Suprapubic skin (tissue), 4 donors: ENCODE measurements around the gene SLC25A42. TPM values are rescaled to one million over a fixed set of nuclear protein-coding genes. Genes with fewer than 3 reads are reported as not detected.

ENCODE experiments used
- DNase-seq, 2 donors: peaks; one replicate each; pipeline ENCODE4 v3.0.0-alpha.2; 2019; ENCODE audit warnings: low spot score in 2 of 2
- H3K27ac ChIP-seq: fragments of 200-600 bp; sonication (generic); one replicate; pipeline ENCODE4 v1.5.1; 2019
- H3K27me3 ChIP-seq: fragments of 200-600 bp; sonication (generic); one replicate; pipeline ENCODE4 v1.5.1; 2019
- H3K36me3 ChIP-seq: fragments of 200-600 bp; sonication (generic); one replicate; pipeline ENCODE4 v1.5.1; 2019
- H3K4me1 ChIP-seq: fragments of 200-600 bp; sonication (generic); one replicate; pipeline ENCODE4 v1.5.1; 2019
- H3K4me3 ChIP-seq: fragments of 200-600 bp; sonication (generic); one replicate; pipeline ENCODE4 v1.5.1; 2019; ENCODE audit warnings: mild to moderate bottlenecking
- H3K9me3 ChIP-seq: fragments of 200-600 bp; sonication (generic); one replicate; pipeline ENCODE4 v1.5.1; 2019
- EP300 ChIP-seq: sonication (generic); formaldehyde crosslinking; IDR thresholded peaks from one replicate; pipeline ENCODE4 v1.6.1; 2017; ENCODE audit warnings: antibody characterized with exemption
- POLR2A ChIP-seq, 2 donors: fragments of 450-650 bp; IDR thresholded peaks; one replicate each; pipeline ENCODE4 v1.6.1; 2017; ENCODE audit warnings: antibody characterized with exemption in 2 of 2, mild to moderate bottlenecking in 2 of 2, moderate library complexity in 2 of 2
- POLR2AphosphoS5 ChIP-seq, 3 donors: sonication (generic); formaldehyde crosslinking; IDR thresholded peaks; one replicate each; pipeline ENCODE4 v1.6.1; 2017; ENCODE audit warnings: antibody characterized with exemption in 3 of 3
- WGBS: methylation state at CpG from one replicate; pipeline ENCODE4 v1.1.5; 2018; 5-methylcytosine and 5-hydroxymethylcytosine counted together
- total RNA-seq, 4 donors: library from RNA; depleted of rRNA; stranded (reverse); fragments of >200 nt; gene quantifications; one replicate each; pipeline ENCODE4 v1.1.0, GENCODE V29; 2016
- TF ChIP-seq, protein P1 (sequence below), 2 donors: fragments of 200-600 bp in 1 of 2; fragments of 450-650 bp in 1 of 2; sonication (generic) in 1 of 2; IDR thresholded peaks; one replicate each; pipeline ENCODE4 v1.5.1; 2016 to 2019; ENCODE audit warnings: antibody characterized with exemption in 2 of 2, mild to moderate bottlenecking in 1 of 2, moderate library complexity in 1 of 2

Gene SLC25A42
- total RNA-seq, 4 donors from 2014 or later = 4.9 to 14.6 (median 10.6) TPM

GRCh38 chr19:19121371-19121770, 57.6 kb downstream of the SLC25A42 start:
- Histone ChIP-seq H3K4me1 (no peaks in the 10 kb centered on the region), H3K36me3 (peaks cover 19% of the 10 kb centered on the region), H3K27me3 (no peaks in the 10 kb centered on the region), H3K27ac (no peak overlapping the region), H3K9me3 (no peaks in the 10 kb centered on the region), H3K4me3 (no peak overlapping the region)
- TF ChIP-seq, protein P1, sequence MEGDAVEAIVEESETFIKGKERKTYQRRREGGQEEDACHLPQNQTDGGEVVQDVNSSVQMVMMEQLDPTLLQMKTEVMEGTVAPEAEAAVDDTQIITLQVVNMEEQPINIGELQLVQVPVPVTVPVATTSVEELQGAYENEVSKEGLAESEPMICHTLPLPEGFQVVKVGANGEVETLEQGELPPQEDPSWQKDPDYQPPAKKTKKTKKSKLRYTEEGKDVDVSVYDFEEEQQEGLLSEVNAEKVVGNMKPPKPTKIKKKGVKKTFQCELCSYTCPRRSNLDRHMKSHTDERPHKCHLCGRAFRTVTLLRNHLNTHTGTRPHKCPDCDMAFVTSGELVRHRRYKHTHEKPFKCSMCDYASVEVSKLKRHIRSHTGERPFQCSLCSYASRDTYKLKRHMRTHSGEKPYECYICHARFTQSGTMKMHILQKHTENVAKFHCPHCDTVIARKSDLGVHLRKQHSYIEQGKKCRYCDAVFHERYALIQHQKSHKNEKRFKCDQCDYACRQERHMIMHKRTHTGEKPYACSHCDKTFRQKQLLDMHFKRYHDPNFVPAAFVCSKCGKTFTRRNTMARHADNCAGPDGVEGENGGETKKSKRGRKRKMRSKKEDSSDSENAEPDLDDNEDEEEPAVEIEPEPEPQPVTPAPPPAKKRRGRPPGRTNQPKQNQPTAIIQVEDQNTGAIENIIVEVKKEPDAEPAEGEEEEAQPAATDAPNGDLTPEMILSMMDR (IDR thresholded peaks at IDR 0.05) = no peak
- TF ChIP-seq POLR2AphosphoS5 (IDR thresholded peaks at IDR 0.05) (no peak), EP300 (no peak), POLR2A (IDR thresholded peaks at IDR 0.05) (no peak)
- DNase-seq = no peak
- WGBS = 94% methylated on average over 8 of the region's 10 CpGs

- DNase-seq = no peak
- H3K27me3 ChIP-seq = no peaks in the 10 kb centered on the region
- 100% methylated on average over 1 of the region's 1 CpG for WGBS
These were observed 59.1 kb downstream of the SLC25A42 start for GRCh38 chr19:19122902-19123301.

GRCh38 chr19:19123386-19123785, 59.6 kb downstream of the SLC25A42 start:
- no peak for TF ChIP-seq POLR2A (IDR thresholded peaks at IDR 0.05)
- no peaks in the 10 kb centered on the region for H3K4me1 ChIP-seq

More at GRCh38 chr19:19122902-19123301, 59.1 kb downstream of the SLC25A42 start:
- no peak overlapping the region for H3K27ac ChIP-seq
- TF ChIP-seq POLR2AphosphoS5 (IDR thresholded peaks at IDR 0.05) = no peak
- peaks cover 19% of the 10 kb centered on the region for H3K36me3 ChIP-seq
- no peaks in the 10 kb centered on the region for H3K9me3 ChIP-seq
- no peak overlapping the region for H3K4me3 ChIP-seq
- H3K4me1 ChIP-seq = no peaks in the 10 kb centered on the region

DNA sequence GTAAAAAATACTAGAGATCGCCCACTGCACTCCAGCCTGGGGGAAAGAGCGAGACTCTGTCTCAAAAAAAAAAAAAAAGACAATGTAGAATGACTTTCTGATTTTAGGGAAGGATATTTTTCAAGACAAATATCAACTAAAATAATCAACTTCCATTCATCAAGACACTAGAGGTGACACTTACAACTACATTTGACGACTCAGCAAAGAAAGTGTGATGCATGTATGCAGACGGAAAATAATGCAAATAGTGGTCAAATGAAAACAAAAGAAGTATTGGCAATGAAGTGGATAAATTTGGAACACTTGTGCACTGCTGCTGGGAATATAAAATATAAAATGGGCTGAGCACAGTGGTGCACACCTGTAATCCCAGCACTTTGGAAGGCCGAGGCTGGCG, 62.3 kb downstream of the SLC25A42 start:
- H3K27ac ChIP-seq = no peak overlapping the region
- peaks cover 5% of the 10 kb centered on the region for H3K36me3 ChIP-seq
- no peak for TF ChIP-seq POLR2A (IDR thresholded peaks at IDR 0.05)
- TF ChIP-seq EP300 = no peak
- TF ChIP-seq POLR2AphosphoS5 (IDR thresholded peaks at IDR 0.05) = no peak
- 91% methylated on average over 6 of the region's 6 CpGs for WGBS
- H3K9me3 ChIP-seq = no peaks in the 10 kb centered on the region
- H3K27me3 ChIP-seq = no peaks in the 10 kb centered on the region
- no peak overlapping the region for H3K4me3 ChIP-seq
- no peaks in the 10 kb centered on the region for H3K4me1 ChIP-seq
- DNase-seq = no peak

More at GRCh38 chr19:19123386-19123785, 59.6 kb downstream of the SLC25A42 start:
- DNase-seq = no peak
- Histone ChIP-seq H3K9me3 (no peaks in the 10 kb centered on the region), H3K27me3 (no peaks in the 10 kb centered on the region), H3K27ac (no peak overlapping the region), H3K4me3 (no peak overlapping the region), H3K36me3 (peaks cover 18% of the 10 kb centered on the region)

- no peaks in the 10 kb centered on the region for H3K27me3 ChIP-seq
- no peaks in the 10 kb centered on the region for H3K9me3 ChIP-seq
- WGBS = 80% methylated on average over 3 of the region's 3 CpGs
- DNase-seq = no peak
- peaks cover under 1% of the 10 kb centered on the region for H3K4me1 ChIP-seq
- no peak overlapping the region for H3K27ac ChIP-seq
- peaks cover 12% of the 10 kb centered on the region for H3K36me3 ChIP-seq
- TF ChIP-seq, protein P1 (IDR thresholded peaks at IDR 0.05) = no peak
- TF ChIP-seq POLR2AphosphoS5 (IDR thresholded peaks at IDR 0.05) = no peak
- TF ChIP-seq POLR2A (IDR thresholded peaks at IDR 0.05) = no peak
- TF ChIP-seq EP300 = no peak
- no peak overlapping the region for H3K4me3 ChIP-seq
These were observed 68.2 kb downstream of the SLC25A42 start for GRCh38 chr19:19131989-19132388.

- no peak for DNase-seq
- TF ChIP-seq, protein P1 (IDR thresholded peaks at IDR 0.05) = no peak
- TF ChIP-seq POLR2AphosphoS5 (IDR thresholded peaks at IDR 0.05) (no peak), POLR2A (IDR thresholded peaks at IDR 0.05) (no peak), EP300 (no peak)
- Histone ChIP-seq H3K9me3 (no peaks in the 10 kb centered on the region), H3K36me3 (peaks cover 12% of the 10 kb centered on the region), H3K4me3 (no peak overlapping the region), H3K27ac (no peak overlapping the region), H3K4me1 (peaks cover 9% of the 10 kb centered on the region), H3K27me3 (no peaks in the 10 kb centered on the region)
- 94% methylated on average over 11 of the region's 12 CpGs for WGBS
These were observed 69.1 kb downstream of the SLC25A42 start for GRCh38 chr19:19132912-19133311.

- Histone ChIP-seq H3K27me3 (no peaks in the 10 kb centered on the region), H3K4me1 (peaks cover 12% of the 10 kb centered on the region), H3K36me3 (peaks cover 12% of the 10 kb centered on the region), H3K27ac (no peak overlapping the region), H3K9me3 (no peaks in the 10 kb centered on the region), H3K4me3 (no peak overlapping the region)
- 92% methylated on average over 6 of the region's 6 CpGs for WGBS
- no peak for TF ChIP-seq POLR2AphosphoS5 (IDR thresholded peaks at IDR 0.05)
- TF ChIP-seq, protein P1 (IDR thresholded peaks at IDR 0.05) = no peak
- no peak for TF ChIP-seq EP300
- no peak for TF ChIP-seq POLR2A (IDR thresholded peaks at IDR 0.05)
- no peak for DNase-seq
These were observed 70.2 kb downstream of the SLC25A42 start for GRCh38 chr19:19133985-19134384.
